NCI-H2107 treated with DMSO at 0.1 percent for 48 hours (cell line): Measurements from ENCODE around the gene RAB1A.

Source experiments
- DNase-seq: peaks from one replicate; lab custom pipeline; 2025; ENCODE audit not compliant: unreplicated experiment; lab: John Stamatoyannopoulos, UW

Gene RAB1A

DNA sequence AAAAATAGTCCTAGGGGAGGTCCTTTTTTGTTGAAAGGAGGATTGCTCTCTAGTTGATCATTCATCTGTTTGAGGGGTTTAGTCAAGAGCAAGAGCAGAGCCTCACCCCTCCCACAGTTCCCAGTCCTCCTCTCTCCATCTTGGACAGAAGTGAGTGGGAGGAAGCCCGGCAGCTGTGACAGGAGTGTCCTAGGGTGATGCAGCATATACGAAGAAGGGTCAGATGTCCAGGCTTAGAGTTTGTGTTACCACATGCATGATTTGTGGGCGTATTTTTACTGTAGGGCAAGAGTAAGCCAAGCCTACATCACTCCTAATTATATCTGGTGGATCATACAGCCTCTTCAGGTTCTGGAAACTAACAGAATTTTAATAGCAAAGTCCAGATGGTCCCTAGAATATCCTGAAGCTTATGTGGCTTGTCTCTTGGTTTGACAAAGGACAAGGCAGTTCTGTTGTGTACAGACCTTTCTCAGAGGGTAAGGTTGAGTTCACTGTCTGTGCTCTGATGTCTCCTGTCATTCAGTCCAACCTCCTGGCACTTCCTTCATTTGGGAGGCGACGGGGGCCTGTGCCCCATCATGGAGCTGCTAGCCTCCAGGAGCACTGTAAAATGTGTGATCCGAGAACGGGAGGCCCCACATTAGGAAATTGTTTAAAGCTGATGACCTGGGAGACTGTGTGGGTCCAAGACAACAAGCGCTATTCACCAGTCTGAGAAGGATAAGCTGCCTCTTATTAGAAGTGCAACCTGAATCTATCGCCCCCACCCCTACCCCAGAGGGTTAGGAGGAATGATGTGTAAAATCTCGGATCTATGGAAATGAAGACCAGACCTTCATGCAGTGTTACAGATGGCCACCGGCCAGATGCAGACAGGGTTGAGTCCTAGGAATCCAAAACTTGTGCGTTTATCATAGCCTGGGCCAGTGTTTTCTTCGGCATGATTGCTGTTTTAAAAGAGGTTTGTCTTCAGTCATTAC is 66.8 kb downstream of the RAB1A start:
- DNase-seq, result no peak

DNA sequence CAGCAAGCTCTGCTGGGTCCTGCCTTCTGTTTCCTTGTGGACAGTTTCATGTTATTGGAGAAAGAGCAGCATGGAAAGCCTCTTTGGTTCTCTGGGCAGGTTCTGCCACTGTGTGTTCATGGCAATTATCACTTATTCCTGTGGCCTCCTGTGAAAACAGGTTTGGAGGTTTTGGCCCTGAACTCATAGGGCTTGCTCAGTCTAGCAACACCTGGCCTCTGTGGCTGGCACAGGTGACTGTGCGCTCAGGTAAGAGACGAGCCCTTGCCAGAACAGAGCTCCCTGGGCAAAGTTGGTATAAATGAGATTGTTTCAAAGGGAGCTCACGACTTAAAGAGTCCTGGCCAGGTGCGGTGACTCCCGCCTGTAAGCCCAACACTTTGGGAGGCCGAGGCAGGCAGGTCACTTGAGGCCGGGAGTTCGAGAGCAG is 68.0 kb downstream of the RAB1A start:
- DNase-seq, result no peak

DNA sequence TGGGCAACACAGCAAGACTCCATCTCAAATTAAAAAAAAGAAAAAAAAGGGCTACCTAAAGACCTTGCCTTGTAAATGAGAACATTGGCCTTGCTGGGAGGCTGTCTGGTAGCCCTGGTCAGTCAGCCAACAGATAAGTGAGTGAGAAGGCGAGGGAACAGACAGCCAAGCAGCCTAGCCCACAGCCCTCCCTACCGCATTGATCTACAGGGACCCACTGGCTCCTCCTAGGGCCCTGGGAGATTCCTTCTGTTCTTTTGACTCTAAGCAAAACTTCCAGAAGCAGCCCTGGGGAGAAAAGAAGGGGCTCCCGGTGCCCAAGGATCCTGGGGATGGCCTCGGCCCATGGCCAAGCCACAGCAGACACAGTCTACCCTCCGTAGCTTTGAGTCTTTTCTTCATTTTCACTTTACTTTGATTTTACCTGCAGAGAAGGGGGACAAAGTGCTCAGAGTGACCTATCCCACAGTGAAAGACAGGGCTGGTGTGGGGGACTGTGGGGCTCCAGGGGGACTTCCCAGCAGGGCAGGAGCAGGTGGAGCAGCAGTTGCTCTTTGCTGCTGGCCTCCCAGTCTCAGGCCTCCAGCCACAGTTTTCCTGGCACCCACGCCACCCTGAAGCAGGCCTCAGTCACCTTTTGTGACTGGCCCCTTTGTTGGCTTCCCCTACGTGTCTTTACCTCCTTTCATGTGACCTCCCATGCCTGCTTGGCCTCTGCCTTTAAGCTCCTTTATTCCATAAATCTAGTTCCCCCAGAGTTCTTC is 68.6 kb downstream of the RAB1A start:
- DNase-seq, result no peak

DNA sequence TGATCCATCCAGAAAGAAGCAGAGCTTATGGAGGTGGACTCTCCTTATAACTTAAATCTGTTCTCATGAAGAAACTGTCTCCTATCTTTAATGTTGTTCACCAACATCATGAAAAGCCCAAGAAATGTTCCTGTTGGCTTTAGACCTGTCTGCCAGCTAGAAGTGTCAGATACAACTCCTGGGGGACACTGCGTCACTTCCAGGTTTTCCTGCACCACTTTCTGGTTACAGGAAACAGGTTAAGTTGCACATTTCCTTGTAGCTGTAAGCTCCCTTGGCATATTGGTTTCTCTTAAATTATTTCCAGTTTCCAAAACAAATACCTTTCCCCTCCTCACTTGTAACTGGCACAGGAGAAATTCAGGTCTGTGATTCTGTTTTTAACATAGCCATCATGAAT is 70.8 kb downstream of the RAB1A start:
- no peak for DNase-seq

DNA sequence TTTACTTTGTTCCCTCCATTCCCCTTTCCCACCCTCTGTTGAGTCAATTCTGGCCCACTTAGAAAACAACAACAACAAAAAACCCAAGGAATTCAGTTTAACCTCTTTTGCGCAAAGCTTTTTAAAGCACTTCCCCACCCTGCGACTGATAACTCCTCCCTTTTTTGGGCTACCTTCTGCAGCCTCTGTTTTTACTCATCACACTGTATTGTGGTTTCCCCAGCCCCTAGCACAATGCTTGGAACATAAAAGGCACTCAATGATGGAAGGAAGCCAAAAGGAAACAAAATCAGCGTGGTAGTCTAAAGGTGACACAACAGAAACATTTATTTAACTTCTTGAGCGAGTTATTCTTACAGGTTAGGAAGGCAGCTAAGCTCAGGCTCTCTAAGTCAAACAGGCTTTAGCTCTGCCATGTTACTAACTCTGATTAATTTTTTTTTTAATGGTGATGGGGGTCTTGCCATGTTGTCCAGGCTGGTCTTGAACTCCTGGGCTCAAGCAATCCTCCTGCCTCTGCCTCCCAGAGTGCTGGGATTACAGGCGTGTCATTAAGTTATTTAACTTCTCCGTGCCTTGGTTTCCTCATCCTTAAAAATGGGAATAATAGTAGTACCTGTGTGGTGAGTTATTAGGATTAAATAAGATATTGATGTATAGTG is 72.4 kb downstream of the RAB1A start:
- DNase-seq, result peak; percentile 92

DNA sequence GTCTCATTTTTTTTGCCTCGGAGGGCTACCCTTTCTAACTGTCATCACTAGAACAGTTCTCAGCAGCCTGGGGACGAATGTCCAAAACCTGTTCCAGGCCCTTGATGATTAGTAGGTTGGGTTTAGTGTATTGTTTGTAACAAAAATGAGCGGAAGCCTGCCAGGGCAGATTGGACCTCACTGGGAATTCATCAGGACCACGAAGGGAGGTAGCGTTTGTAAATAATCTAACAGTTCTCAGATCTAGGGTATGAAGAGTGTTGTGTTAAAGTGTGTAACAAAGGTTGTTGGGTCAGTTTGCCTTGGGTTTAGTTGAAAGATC is 72.9 kb downstream of the RAB1A start:
- DNase-seq, result no peak

DNA sequence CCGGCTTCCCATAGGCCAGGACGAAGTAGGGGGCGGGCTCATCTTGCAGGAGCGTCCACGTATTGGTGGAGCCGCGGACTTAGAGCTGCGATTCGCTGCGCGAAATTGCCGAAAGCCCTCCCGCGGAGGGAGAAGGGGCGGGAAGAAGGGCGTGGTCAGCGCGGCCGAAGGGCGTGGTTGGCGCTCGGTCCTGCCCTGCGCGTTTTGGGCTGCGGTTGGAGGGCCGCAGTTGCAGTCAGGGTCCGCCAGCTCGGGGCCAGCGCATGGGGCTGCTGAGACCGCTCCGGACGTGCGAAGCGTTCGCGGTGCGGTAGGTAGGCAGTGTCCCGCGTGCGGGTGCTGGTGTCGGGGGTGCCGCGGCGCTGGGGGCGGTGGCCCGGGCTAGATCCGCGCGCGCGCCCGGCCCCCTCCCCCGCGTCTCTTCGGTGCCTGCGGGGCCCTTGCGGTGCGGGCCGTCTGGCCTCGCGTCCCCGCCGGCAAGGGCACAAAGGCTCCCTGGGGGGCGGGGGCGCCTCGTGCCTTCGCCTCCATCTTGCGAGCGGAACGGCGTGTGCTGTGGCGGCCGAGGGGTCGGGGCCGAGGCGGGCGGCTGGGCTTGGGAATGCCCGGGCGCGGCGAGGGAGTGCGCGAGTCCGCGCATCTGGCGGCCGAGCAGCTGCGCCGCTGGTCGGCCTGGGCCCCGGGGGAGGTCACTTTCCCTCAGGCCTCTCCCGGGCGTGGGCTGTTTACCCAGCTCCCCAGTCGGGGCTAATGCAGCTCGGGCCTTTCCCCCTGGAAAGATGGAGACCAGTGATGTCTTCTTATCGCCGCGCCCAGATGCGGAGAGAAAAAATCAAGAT is 73.5 kb downstream of the RAB1A start, which contains the start of gene CEP68:
TSS of gene CEP68 (plus strand) at position 202 of the 839 bp plus-strand sequence. CDS start 13,029 bp downstream, outside the sequence.
- DNase-seq, result peak; percentile 84

DNA sequence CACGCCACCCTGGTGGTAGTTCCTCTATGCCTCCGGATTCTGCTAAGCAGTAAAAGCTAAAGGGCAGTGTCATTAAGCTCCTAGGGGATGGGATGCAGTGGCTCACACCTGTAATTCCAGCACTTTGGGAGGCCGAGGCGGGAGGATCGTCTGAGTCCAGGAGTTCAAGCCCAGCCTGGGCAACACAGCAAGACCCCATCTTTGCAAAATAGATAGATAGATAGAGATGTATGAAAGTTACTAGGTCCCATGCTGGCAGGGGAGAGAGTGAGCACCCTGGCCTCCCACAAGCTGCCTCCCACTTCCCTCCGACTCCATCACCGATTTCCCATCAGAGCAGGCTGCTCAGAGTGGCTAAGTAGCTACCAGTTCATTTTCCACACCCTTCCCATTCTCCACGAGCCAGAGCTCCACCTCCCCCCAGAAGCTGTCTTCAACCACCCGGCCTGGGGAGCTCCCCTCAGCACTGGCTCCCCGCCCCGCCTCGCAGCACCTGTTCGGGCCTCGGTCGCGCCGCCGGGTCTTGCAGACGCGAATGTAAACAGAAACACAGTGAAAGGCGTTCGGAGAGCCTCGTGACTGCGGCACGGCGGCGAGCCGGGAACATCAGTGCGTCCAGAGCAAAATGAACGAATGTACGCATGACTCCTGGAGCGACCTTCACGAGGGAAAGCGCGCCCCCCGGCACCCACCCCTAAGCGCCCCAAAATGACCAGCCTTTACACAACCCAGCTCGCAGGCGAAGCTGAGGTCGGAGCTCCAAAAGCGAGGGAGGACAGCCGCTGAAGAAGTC is 74.3 kb downstream of the RAB1A start:
- DNase-seq, result peak; percentile 71

DNA sequence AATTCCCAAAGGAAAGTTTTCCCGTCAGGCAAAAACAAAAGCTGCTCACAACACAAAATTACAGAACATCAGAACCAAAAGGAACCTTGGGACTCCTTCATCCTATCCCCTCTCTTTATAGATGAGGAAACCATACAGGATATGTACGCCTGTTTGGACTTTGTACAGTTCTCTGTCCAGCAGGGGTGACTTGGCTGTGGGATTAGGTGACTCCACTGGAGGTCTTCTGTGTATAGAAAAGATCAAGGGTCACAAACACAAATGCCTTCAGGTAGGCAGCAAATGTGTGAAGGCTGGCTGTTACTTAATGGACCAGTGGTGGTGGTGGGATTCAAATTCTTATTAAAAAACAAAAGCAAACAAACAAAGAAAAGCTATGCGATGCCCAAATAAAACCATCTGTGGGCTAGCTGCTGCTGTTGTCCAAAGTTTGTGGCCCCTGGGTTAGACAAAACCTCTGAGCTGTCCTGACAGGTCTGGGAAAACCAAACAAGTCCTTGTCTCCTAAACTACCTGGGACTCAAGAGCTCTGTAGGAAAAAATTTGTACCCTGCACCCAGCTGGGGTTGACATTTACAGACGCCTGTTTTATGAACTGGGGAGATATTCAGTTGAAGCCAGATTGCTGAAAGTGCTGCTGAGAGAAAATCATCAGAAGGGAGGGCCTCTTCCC is 75.0 kb downstream of the RAB1A start:
- no peak for DNase-seq

DNA sequence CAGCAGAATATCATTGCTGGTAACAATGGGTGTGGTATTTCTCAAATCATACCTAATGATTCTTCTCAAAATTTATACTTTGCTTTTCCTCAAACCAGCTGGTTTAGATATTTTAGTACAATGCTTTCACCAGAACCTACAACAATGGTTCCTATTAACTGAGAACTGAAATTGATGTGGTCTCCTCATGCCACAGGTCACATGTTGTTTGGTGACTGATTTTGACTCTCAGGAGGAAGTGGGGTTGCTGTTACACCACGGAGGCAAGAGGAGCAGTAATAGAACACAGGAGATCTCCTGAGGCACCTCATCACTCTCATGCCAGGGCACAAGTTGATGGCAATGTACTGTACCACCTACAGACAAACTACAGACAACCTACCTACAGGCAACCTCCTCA is 76.7 kb downstream of the RAB1A start:
- no peak for DNase-seq

DNA sequence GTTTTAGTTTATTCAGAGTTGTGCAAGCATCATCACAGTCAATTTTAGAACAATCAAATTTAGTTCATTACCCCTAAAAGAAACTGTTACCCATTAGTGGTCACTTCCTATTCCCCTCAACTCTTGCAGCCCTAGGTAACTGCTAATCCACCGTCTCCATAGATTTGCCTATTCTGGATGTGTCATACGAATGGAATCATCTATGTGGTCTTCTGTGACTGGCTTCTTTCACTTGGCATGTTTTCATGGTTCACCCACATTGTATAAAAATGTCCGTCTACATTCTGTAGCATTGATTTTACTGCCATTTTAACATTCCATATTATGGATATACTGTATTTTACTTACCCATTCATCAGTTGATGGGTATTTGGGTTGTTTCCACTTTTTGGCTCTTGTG is 79.0 kb downstream of the RAB1A start:
- DNase-seq, result no peak

DNA sequence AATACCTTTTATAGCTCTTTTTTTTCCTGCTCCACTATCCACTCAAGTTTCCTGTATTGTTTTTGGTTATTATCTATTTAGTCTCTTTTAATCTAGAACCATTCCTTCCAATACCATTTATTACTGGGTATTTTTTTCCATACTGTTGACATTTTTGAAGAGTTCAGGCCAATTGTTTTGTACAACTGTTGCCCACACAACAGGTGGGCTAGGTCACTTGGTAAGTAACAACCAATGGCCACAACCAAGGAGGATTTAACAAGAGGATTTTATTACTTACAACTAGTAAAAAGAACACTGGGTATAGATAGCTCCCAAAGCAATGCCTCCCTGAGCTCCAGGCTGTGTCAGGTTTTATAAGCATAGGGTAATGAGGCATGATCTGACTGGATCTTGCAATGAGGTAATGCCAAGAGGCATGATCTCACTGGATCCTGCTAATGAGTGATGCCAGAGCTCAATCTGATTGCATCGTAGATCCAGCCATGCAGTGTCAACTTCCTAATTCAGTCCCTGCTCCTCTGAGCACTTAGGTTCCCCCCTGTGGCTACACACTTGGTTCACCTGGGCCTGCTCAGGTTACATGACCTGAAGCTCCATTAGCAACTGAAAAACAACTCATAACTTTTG is 80.8 kb downstream of the RAB1A start:
- peak; percentile 77 for DNase-seq

DNA sequence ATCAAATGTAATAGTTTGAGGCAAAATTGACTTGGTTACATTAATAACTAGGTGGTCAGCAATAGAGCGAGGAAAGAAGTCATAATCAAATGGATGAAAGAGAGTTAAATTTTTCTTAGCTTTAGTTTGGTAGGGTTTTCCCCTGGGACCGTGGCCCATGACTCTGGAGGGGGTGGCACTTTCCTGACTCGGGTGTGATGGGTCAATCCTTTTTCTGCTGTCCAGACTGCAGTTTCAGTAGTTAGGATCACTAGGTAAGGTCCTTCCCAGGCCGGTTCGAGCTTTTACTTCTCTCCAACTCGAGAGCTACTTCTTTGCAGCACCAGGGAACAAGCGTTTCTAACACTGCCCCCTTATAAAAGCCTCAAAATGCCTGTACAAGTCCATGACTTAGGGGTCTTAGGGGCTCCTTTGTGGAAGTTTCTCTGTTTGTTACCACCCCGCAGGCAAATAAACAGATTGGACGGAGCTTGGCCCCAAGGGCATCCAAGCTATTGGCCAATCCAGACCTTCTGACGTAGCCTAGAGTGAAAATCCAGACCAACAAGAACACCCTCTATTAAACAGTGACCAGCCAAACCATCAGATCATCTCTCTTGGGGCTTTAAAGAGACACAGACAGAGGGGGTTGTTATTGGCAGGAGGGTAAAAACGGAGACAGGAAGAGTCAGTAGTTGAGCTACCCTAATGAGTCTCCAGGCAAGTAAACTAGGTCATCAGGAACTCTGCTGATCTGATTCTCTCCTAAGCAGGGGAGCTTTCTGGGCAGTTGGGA is 83.1 kb downstream of the RAB1A start:
- DNase-seq, result no peak

DNA sequence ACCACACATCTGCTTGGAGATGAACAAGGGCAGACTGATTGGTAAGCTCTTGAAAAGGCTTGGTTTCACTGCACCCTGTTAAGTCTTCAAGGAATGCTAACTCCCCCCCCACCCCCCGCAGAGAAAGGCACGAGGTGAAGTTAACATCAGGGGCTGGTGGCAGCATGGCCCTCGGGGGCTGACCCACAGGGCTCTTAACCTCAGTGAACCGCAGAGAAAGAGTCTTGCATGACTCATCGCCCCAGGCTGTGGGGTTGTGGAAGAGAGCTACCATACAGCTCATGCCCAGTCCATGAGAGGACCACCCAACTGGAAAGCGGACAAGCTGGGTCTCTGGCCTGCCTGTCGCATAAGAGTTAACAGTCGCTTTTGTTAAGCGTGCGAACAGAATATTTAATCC is 84.3 kb downstream of the RAB1A start:
- DNase-seq, result no peak

DNA sequence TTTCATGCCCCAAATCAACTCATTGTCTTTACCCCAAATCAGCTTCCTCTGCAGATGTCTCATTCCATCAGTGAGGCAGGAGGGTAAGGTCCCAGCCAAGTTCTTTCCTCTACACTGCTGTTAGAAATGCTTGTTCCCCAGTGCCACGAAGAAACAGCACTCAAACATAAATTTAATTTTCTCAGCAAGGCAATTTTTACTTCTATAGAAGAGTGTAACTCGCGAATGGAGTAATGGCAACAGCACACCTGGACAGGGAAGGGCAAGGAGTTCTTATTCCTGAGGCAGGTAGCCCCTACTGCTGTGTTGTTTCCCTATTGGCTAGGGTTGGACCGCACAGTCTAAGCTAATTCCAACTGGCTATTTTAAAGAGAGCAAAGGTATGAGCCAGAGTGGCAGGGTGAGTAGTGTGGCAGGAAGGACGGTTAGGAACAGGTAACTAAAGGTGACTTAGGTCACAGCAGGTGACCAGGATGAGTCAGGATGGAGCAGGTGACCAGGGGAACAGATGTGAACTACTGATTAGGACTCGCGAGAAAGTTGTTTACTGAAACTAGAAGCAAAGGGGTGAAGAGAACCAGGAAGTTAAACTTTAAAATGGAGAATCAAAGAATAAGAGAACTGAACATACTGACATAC is 85.7 kb downstream of the RAB1A start:
- DNase-seq, result no peak

DNA sequence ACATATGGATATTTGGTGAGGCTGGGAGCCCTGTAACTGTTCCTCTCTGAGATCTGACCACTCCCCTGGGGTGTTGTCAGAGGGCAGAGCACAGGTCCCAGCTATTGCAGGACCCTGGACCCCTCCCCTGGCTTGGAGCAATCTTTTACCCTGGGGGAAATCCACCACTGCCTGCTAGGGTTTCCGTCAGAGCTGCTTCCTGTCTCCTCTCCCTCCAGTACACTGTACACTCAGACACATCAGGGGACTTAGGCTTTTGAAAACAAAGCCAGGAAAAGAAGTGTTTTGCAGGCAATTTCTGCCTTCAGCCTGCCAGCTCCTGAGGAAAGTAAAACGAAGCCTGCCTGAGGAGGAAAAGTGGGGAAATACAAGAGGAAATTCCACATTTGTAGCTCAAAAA is 86.9 kb downstream of the RAB1A start:
- no peak for DNase-seq

DNA sequence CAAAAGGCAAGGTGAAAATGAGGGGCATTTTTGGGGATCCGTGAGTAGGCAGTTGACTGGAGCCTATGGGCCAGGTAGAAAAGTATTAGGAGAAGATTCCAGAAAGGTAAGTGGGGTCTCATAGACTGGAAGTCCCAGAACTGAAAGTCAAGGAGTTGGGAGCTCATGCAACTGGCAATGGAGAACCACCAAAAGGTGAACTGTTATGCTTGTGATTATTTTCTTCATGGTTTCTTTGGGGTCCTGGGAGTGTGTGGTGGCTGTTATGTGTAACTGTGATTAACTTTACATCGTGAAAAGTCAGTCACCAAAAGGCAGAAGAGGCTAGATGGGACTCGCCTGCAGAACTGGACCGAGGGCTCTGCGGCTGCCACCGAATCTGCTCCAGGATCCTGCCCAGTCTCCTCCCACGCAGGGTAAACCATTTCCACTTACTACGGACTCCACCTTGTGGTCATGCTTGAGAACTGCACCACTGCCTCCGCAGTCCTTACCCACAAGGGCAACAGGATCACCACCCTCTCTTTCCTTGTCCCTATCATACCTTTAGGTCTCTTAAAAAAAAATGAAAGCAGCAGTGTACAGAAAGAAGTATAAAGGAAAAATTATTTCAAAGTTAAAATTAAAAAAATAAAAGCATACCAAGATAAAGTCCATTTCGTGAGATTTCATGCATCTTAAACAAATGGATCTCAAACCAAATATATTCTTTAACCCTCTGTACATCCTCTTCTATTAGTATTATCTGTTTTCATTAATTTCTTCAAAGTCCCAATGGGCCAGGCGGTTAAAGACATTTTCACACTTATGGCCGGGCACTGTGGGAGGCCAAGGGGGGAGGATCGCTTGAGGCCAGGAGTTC is 89.3 kb downstream of the RAB1A start:
- DNase-seq, result peak; percentile 86
